NCI-H2107 (cell line): Measurements from ENCODE around the gene GNL3.
"Not testable (repeated sequence)": the region's sequence is repeated elsewhere in the genome, so short reads cannot be mapped to it uniquely, and the experiment has no call there.

Experiments used
- DNase-seq: peaks from one replicate; lab custom pipeline; 2025; lab: John Stamatoyannopoulos, UW

GNL3 gene

DNA sequence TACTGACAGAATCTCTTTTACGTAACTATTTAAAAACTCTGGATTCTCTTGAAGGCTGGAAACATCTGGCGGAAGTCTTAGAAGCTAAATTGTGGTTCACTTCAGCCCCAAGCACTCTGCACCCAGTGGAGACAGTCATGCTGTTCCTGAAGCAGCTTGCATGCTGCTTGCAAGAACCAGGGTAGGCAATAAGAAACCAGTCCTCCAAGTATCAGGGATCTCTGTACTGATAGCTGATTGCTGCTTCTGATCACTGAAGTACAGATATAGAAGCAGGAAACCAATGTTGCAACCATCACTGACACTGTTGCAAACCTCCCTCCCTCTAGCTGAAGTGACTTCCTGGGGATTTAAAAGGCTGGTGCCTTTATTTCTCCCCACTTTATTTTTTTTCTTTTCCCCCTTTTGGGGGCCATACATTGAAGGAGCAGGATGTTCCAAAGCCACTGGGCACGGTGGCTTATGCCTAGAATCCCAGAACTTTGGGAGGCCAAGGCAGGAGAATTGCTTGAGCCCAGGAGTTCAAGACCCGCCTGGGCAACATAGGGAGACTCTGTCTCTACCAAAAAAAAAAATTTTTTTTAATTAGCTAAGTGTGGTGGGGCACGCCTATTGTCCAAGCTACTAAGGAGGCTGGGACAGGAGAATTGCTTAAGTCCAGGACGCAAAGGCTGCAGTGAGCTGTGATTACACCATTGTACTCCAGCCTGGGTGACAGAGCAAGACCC lies 35.3 kb downstream of the GNL3 start:
- DNase-seq: no peak

DNA sequence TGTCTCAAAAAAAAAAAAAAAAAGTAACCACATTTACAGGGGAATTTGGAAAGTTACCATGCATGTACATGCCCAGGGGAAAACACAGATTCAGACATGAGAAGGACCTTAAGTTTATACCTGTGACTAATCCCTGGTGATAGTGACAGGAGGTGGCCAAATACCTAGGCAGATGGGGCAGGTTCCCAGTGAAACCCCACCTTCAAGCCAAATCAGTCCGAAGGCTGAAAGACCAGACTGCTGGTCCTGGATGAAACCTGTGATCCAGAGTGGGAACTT lies 35.8 kb downstream of the GNL3 start:
- DNase-seq: no peak

DNA sequence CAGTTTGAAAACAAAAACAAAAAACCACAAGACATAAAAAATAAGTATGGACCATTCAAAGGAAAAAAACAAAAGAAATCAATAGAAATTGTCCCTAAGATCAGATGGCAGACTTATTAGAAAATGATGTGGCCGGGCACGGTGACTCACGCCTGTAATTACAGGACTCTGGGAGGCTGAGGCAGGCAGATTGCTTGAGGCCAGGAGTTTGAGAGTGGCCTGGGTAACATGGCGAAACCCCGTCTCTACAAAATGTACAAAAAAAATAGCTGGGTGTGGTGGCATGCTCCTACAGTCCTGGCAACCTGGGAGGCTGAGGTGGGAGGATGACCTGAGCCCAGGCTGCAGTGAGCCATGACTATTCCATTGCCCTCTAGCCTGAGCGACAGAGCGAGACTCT lies 36.7 kb downstream of the GNL3 start:
- DNase-seq: no peak

DNA sequence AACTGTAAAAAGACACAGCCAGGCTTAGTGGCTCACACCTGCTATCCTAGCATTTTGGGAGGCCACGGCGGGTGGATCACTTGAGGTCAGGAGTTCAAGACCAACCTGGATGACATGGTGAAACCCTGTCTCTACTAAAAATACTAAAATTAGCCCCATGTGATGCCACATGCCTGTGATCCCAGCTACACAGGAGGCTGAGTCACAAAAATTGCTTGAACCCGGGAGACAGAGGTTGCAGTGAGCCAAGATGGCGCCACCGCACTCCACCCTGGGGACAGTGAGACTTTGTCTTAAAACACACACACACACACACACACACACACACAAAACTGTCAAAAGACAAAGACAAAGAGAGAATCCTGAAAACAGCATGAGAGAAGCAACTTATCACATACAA lies 38.1 kb downstream of the GNL3 start:
- DNase-seq: no peak

DNA sequence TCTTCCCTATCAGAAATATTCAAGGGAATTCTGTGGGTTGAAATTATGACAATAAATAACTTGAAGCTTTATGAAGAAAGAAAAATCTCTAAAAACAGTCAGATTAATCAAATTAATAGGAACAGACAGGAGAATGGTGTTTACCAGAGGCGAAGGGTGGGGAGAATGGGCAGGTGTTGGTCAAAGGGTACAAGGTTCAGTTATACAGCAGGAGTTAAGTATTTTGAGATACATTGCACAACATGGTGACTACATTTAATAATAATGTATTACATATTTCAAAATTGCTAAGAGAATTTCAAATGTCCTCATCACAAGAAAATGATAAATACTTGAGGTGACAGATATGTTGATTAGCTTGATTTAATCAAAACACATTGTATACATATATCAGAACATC lies 38.7 kb downstream of the GNL3 start:
- no peak for DNase-seq

DNA sequence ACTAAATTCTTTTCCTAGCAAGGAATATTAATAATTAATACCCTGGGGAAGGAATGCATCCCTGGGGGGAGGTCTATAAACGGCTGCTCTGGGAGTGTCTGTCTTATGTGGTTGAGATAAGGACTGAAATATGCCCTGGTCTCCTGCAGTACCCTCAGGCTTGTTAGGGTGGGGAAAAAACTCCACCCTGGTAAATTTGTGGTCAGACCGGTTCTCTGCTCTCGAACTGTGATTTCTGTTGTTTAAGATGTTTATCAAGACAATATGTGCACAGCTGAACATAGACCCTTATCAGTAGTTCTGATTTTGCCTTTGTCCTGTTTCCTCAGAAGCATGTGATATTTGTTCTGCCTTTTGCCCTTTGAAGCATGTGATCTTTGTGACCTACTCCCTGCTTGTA lies 42.9 kb downstream of the GNL3 start:
- not testable (repeated sequence) for DNase-seq

DNA sequence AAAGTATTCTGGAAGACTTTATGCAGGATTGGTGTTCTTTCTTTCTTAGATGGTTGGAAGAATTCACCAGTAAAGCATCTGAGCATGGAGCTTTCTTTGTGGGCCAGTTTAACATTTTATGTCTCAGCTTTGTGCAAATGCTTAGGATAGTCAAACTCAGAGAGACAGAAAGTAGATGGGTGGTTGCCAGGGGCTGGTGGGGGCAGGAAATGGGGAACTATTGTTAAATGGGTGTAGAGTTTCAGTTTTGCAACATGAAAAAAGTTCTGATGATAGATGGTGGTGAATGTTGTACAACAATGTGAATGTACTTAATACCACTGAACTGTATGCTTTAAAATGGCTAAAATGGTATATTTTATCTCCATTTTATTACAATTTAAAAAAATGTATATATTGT lies 44.8 kb downstream of the GNL3 start:
- DNase-seq: no peak

DNA sequence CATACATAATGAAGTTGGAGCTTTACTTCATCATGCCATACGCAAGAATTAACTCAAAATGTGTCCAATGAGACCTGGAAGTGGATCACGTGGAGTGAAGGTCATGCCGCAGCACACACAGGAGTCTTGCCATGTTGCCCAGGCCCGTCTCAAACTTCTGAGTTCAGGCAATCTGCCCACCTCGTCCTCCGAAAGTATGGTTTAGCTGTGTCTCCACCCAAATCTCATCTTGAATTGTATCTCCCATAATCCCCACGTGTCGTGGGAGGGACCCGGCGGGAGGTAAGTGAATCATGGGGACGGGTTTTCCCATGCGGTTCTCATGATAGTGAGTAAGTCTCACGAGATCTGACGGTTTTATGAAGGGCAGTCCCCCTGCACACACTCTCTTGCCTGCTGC lies 45.8 kb downstream of the GNL3 start:
- DNase-seq: no peak

DNA sequence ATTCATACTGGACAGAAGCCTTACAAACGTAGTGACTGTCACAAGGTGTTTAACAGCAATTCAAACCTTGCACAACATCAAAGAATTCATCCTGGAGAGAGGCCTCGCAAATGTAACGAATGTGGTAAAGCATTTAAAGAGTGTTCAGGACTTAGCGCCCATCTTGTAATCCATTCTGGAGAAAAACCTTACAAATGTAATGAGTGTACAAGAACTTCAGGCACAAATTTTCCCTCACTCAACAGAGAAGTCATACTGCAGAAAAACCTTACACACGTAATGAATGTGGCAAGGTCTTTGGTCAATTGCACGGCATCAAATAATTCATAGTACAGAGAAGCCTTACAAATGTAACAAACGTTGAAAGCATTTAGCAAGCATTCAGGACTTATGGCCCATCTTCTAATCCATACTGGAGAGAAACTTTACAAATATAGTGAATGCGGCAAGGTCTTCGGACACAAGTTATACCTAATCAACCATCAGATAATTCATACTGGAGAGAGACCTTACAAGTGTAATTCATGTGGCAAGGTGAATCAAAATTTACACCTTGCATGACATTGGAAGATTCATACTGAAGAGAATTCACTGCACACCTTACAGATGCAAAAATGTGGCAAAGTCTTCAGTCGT lies 47.5 kb downstream of the GNL3 start:
- no peak for DNase-seq

DNA sequence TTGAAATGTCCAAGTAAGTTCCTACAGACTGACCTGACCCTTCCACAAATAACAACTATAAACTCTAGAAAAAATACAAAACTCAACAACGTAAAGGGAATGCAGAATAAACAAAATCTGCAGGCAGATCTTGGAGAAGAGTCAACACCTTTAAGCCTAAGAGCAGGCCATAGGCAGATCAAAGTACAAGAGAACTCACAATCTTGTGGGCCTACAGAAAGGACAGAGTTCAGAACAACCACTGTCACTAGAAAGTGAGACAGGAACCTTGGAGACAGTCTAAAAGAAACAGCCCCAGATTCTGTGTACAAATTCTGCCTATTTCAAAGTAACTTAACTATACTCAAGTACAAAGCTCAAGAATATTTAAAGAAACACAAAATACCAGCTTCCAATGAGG lies 53.9 kb downstream of the GNL3 start:
- no peak for DNase-seq

DNA sequence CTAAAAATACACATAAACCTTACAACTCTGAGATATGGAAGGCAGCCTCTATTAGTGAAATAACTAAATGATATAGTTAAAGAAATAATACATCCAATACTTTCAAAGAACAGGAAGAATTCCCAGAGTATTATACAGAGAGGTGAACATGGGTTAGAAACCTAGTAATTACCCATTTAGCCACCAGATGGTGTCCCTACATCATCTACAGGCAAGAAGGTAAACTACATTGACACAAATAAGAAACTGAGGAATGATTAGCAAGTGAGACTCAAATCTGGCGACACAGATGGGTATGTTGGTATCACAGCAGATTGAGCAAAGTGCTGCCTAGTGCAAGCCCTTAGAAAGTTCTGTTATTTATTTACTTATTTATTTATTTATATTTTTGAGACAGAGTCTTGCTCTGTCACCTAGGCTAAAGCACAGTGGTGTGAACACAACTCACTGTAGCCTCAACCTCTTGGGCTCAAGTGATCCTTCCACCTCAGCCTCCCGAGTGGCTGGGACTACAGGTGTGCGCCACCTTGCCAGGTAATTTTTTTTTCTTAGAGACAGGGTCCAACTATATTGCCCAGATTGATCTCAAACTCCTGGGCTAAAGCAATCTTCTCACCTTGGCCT lies 56.7 kb downstream of the GNL3 start:
- DNase-seq: no peak

DNA sequence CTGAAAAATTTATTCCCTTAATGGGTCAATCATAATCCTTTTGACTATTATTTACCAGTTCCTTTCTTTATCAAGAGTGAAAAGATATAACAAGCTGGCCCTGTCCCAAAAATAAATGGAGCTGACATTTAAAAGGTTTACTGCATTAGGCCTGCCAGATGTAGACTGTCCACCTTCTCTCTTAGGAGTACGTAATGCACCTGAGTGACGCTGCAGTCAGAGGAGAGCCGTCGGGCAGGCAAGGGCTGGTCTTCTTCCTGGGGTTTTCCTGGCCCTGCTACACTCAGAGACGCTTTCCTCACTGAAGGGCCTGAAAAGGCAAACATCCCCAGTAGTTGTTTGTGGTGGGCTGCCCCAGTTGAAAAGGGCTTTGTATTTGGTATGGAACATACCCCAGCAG lies 57.3 kb downstream of the GNL3 start:
- DNase-seq: no peak

DNA sequence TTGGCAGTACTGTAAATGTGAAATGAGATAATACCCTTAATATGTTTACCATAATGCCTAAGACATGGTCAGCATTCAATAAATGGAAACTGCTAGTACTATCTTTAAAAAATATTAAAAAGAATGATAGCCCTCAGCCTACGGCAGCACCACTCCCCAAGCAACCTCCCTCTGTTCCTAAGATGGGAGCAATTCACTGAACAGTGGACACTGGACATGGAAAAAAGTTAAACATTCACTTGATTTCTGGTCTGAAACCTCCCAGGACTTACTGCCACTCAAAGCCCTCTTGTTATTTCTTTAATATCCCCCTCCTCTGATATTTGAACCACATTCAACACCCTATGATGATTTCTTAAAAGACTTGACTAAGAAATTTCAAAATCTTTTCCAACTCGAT lies 57.9 kb downstream of the GNL3 start:
- DNase-seq: no peak
